ENCODE measurements around the gene EDEM3. TPM values are rescaled to one million over a fixed set of nuclear protein-coding genes. Genes with fewer than 3 reads are reported as not detected.

The EDEM3 gene
- total RNA-seq, 3 donors from 2014 or later (not counting 1 experiment from before 2014, with no cell fraction given) = 8.9 to 15.4 (median 15.1) TPM

DNA sequence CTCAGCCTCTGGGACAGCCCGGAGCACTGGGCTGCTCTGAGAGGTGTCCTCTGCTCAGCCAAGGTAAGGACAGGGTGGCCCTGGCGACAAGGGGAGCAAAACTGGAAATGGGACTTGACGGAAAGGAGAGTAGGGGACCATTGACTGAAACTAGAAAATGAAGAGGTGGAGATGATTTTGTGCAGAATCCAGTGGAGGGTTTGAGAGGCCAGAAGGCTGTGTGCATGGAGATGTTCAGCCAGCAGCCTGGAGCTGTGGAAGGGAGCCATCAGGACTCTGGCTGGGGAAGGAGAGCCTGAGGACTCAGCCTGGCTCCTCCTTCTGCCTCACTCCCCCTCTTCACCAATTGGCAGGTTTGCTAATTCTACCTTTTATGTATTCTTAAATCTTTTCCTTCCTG, 114.2 kb downstream of the EDEM3 start:
- intact Hi-C loops (cut with micrococcal nuclease) = no loop called here
- TF ChIP-seq, protein P1, sequence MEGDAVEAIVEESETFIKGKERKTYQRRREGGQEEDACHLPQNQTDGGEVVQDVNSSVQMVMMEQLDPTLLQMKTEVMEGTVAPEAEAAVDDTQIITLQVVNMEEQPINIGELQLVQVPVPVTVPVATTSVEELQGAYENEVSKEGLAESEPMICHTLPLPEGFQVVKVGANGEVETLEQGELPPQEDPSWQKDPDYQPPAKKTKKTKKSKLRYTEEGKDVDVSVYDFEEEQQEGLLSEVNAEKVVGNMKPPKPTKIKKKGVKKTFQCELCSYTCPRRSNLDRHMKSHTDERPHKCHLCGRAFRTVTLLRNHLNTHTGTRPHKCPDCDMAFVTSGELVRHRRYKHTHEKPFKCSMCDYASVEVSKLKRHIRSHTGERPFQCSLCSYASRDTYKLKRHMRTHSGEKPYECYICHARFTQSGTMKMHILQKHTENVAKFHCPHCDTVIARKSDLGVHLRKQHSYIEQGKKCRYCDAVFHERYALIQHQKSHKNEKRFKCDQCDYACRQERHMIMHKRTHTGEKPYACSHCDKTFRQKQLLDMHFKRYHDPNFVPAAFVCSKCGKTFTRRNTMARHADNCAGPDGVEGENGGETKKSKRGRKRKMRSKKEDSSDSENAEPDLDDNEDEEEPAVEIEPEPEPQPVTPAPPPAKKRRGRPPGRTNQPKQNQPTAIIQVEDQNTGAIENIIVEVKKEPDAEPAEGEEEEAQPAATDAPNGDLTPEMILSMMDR (IDR thresholded peaks at IDR 0.05) = no peak
- Mint-ChIP-seq H3K9me3 (no peaks in the 10 kb centered on the region), H3K4me3 (no peak overlapping the region), H3K36me3 (no peaks in the 10 kb centered on the region), H3K27ac (no peak overlapping the region), H3K4me1 (peaks cover under 1 to 7% of the 10 kb centered on the region in 2 donors), H3K27me3 (ENCODE audit: low read depth in 2 of 2) (no peaks in the 10 kb centered on the region)
- H3K36me3 ChIP-seq (ENCODE audit: control insufficient read depth, insufficient read depth, low read length) = no peaks in the 10 kb centered on the region
- H3K27me3 ChIP-seq (ENCODE audit: control insufficient read depth, insufficient read depth, low read length) = no peaks in the 10 kb centered on the region
- no peaks in the 10 kb centered on the region for H3K9me3 ChIP-seq (ENCODE audit: control insufficient read depth, insufficient read depth, low read length)
- WGBS (ENCODE audit: insufficient coverage) = 91% methylated on average over 3 of the region's 3 CpGs
- no peak overlapping the region for H3K27ac ChIP-seq (ENCODE audit: low read length)
- no peak overlapping the region for H3K4me3 ChIP-seq (ENCODE audit: low read length)
- H3K4me1 ChIP-seq (ENCODE audit: control insufficient read depth, insufficient read depth, low read length) = no peaks in the 10 kb centered on the region
- no peak for ATAC-seq
- no peak for DNase-seq

Other genes starting within 250 kb of the EDEM3 start
- 10 to 100 TPM; 30.9 to 54.1 (median 31.0) TPM for gene NIBAN1, start 219.7 kb upstream of the EDEM3 start, total RNA-seq

Measured in natural killer cell (primary cell).